ENCODE results near the gene ATP2B3.

Gene ATP2B3

DNA sequence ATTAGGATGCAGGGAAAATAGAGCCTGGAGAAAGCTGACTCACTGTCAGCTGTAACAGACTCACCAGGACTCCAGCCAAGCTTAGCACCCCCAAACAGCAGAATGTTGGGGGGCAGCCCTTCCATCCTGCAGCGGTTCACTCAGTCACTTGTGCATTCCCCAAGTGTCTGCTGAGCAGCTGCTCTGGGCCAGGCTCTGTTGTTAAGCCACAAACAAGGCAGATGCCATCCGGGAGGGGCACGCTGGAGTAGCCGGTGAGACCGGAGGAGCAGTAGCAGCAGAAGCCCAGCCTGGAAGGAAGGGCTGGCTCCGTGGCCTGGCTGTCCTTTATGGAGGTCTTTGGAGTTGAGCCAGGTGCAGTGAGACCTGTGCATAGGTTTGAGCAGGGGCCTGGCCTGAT lies 59.5 kb downstream of the ATP2B3 start:
- no peak for DNase-seq

DNA sequence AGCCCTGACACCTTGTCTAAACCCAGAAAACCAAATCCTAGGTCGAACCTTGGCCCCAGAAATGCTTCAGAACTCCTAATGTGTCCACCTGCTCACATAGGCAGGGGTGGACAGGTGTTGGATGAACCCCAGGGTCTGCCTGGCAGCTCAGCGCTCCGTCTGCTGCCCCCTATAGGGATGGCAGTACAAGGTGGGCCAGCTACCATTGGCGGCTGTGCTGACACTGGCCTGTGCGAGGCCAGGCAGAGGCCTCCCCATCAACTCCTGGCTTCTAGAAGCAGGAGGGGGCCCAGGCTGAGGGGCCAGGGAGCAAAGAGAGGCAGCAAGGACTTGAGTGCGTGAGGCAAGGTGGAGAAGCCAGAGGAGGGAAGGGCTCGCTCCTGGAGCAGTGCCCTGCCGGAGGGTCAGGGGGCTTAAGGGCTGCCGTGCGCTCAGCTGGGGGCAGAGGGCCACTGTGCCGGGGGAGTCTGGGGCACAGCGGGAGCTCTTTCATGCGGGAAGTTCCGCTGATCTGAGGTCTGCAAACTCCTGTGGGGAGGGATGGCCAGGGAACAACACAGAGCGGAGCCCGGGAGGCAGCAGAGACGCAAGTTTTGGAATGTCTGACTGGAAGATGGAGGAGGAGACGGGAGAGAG lies 60.9 kb downstream of the ATP2B3 start:
- DNase-seq: no peak

GRCh38 chrX:153578889-153579288 lies 61.4 kb downstream of the ATP2B3 start:
- DNase-seq: no peak

GRCh38 chrX:153580700-153581386 lies 63.4 kb downstream of the ATP2B3 start:
- DNase-seq: no peak

- no peak for DNase-seq
Observed at GRCh38 chrX:153582896-153583295, 65.5 kb downstream of the ATP2B3 start.

DNA sequence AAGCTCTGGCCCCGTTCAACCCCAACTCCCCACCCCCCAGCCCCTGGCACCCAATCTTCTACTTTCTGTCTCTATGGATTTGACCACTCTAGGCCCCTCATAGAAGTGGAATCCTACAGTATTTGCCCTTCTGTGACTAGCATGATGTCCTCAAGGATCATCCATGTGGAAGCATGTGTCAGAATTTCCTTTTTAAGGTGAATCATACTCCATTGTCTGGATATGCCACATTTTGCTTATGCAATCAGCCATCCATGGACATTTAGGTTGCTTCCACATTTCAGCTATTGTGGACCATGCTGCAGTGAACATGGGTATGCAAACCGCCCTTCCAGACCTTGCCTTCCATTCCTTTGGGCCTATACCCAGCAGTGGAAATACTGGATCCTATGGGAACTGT lies 66.0 kb downstream of the ATP2B3 start:
- DNase-seq: no peak

- no peak for DNase-seq
Observed at GRCh38 chrX:153585827-153586226, 68.4 kb downstream of the ATP2B3 start.

DNA sequence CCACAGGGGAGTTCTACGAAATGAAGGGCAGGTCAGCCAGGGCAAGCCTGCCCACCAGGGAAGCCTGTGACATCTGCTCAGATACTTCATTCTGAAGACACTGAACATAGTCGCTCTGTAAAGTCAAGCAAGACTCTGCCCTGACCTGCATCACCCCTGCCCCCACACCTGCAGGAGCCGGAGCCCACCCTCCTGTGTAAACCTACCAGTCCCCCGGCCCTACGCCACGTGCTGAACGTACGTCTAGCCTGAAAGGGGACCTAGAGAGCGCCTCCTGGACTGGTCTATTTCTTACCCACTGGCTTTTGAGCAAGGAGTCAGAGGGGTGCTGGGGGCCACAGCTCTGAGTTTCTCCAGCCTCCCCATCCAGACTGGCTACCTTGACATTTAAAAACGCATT lies 69.9 kb downstream of the ATP2B3 start:
- DNase-seq: no peak

DNA sequence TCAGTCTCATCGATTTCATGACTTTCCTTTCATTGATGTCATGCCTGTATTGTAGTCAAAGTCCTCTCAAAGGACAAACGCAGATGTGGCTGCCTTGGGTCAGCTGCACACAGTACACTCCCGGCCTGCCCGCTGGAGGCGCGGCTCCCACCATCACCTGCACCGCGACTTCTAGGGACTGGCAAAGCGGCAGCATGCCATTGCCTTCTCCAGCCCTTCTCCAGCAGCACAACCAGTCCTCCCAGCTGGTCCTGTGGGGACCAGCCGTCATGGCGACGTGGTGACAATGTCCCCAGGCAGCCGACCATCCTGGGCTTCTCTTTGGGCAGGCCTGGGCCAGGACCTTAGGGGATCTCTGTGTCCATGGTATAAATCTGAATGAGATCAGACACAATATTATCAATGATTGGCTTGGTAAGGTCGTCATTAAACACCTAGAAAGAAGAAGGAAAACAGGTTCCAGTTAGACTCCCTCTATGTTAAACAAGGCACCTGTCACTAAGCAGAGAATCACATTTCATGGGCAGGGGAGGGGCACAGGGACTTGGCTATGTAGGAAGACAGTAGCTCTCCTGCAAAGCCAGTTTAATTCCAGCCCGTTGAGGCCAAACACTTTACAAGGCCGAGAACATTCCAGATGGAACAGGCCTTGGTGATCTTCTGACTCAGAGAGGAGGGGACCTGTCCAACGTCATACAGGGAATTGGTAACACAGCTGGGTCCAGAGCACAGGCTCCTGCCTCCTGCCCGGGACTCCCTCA lies 70.8 kb downstream of the ATP2B3 start:
- DNase-seq: no peak

- DNase-seq: no peak
Observed at GRCh38 chrX:153588782-153589446, 71.5 kb downstream of the ATP2B3 start.

DNA sequence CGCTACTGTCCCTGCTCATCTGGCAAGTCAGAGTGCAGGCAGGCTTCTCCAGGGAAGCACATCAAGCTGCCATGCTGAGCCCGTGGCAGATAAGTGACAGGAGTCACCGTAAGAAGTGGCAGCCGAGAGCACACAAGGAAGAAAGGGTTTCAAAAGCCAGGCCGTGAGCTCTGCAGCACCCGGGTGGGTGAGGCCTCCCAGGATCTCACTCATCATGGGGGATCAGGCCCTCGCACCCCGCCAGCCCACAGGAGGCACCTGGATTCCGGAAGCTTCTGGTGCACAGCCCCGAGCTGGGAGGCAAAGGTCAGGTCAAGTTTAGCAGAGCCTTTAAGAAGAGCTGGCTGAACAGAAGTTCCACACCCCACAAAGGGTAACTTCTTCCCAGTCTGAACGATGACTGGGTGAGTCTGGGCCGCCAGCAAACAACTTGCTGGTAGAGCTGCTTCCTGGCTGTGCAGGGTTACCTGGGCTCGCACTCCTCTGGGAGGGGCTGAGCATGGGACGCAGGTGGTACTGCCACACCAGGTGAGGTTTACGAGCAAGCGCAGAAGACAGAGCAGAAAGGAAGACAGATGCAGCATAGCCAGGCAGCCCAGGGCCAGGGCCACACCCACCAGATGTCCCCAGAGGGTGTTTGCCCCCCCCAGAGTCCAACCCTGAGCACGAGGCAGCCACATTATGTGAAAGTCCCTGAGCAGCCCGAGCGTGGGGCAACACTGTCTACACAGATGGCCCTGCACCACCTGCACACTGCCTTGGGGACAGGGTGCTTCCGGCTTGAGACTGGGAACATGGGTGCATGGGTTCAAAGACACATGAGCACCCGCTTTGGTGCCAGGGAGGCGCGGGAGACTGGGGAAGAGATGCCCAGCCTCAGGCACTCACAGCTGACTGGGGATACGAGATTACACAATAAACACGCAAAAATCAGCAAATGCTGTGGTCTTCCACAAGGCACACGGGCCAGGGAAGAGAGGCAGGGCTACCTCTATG lies 73.8 kb downstream of the ATP2B3 start:
- DNase-seq: no peak

DNA sequence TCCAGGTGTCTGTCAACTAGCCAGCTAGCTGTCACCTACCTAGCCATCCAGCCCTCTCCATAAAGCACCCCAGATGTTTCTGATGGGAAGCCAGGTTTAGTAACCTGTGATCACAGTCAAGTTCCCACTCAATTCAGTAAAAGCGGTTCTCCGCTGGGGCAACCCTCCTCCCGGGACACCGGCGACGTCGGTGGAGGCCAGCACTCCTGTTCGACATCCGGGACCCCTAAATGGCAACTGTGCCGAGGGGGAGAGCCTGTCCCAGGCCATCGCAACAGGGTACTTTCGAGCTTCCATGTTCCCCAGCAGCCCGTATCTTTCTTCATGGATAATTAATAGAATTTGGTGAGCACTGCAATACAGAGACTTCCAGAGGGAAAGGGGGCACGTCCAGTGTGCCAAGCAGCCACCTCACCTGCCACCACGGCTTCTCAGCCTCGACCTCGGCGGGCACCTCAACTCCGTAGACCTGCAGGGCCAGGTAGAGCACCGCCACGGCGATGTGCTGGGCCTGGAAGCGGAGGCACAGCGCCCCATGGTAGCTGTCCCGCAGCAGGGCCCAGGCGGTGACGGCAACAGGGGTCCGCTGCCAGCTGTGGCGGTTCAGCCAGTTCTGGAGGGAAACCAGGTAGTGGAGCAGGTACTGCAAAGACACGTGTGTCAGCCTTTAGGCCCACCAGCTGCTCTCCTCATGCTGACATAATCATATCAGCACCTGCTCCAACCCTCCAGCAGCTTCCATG lies 74.8 kb downstream of the ATP2B3 start:
- no peak for DNase-seq

DNA sequence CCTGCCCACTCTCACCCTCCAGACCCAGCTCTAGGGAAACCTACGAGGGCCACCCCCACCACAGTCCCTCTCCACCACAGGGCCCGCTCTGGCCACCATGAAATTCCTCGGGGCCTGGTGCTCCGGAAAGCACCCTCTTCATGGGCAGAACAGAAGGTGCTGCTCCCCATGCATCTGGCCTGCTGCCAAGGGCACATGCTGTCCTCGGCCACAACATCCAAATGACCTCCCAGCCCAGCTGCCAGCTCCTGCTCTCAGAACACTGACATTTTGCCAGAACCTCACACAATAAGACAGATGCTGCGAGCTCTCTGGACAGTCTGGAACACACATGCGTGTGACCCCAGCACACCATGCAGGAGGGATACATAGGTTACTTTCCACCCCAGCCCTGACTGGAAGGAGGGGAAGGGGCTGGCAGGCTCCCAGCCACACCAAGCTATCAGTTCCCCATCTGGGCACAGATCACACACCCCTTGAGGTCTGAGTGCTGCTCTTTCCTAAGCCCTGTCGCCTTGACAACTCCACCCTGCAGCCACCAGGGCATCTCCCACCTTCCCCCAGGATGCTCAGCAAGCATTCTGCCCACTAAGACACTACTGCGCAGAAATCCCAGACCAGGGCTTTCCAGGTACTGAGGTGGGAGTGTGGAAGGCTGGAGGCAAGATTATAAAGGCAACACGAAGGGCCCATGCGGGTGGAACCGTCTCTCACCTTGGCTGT lies 75.7 kb downstream of the ATP2B3 start:
- DNase-seq: no peak

DNA sequence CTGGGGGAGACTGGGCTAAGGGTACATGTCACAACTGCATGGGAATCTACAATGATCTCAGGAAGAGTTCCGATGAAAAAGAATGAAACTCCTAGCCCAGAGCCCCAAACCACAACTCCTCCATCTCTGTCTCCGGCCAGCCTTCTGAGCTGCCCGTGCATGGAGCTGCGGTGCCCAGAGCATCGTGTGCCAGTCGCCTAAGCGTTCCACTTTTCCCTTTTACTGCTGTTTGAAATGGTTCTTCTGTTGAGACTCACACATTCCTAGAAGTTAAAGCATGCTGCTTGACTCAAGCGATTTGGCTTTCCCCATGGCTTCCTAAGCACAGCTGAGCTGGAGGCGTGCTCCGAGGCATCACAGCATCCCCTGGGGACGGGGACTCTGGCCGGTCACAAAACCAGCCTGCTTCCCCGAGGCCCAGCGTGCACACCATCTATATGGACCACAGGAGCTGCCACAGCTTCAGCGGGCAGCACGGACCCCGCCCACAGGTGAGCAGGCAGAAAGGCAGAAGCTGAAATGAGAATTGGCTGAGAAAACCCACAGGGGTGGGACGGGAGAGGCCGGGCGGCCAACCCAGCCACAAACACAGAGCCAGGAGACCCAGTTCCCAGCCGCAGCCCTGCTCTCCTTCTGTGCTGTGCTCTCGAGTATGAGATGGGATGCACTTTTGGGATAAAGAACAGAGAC lies 76.5 kb downstream of the ATP2B3 start:
- DNase-seq: no peak

GRCh38 chrX:153595387-153595786 lies 77.9 kb downstream of the ATP2B3 start:
- DNase-seq: no peak

GRCh38 chrX:153595859-153596857 lies 78.7 kb downstream of the ATP2B3 start:
- DNase-seq: no peak

- DNase-seq: no peak
Observed at GRCh38 chrX:153596981-153597750, 79.7 kb downstream of the ATP2B3 start.

GRCh38 chrX:153598541-153599191 lies 81.2 kb downstream of the ATP2B3 start, which contains the start of gene CCNQ:
Gene CCNQ (minus strand): TSS chrX:153599139. CDS start chrX:153599073, 66 bp downstream.
- no peak for DNase-seq
